Activated T-cell treated with anti-CD3 and anti-CD28 coated beads, Interleukin-2, amount 50 U/mL, for 1 hour (primary cell): Measurements from ENCODE around the gene EPHB2.

Experiments used
- DNase-seq: peaks from one replicate; pipeline ENCODE4 v3.0.0-alpha.2; 2020

Gene EPHB2

GRCh38 chr1:22782406-22782805 is 71.8 kb downstream of the EPHB2 start:
- no peak for DNase-seq

DNA sequence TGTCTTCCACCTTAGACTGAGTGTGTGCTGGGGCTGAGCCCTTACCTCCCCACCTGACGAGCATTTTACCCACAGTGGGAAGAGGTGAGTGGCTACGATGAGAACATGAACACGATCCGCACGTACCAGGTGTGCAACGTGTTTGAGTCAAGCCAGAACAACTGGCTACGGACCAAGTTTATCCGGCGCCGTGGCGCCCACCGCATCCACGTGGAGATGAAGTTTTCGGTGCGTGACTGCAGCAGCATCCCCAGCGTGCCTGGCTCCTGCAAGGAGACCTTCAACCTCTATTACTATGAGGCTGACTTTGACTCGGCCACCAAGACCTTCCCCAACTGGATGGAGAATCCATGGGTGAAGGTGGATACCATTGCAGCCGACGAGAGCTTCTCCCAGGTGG is 73.7 kb downstream of the EPHB2 start:
- DNase-seq = no peak

DNA sequence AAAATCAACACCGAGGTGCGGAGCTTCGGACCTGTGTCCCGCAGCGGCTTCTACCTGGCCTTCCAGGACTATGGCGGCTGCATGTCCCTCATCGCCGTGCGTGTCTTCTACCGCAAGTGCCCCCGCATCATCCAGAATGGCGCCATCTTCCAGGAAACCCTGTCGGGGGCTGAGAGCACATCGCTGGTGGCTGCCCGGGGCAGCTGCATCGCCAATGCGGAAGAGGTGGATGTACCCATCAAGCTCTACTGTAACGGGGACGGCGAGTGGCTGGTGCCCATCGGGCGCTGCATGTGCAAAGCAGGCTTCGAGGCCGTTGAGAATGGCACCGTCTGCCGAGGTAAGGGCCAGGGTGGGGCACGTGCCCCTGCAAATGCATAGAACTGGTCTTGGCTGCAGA is 74.1 kb downstream of the EPHB2 start:
- no peak for DNase-seq

DNA sequence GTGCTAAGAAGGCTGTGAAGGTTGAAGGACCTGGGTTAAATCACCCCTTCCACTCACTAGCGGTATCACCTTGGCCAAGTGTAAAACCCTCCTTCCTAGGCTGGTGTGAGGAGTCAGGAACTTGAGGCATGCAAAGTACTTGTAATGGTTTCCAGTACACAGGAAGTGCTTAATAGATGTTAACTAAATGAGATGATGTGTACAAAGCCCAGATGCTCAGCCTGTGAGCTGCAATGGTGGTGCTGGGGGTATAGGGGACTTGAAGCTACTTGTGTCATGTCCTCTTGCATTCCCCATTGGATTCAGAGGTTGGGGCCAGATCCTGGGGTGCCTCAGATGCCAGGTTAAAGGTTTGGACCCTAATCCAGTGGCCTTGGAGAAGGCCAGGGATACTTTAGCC is 75.5 kb downstream of the EPHB2 start:
- no peak for DNase-seq

- no peak for DNase-seq
These were observed 76.3 kb downstream of the EPHB2 start for GRCh38 chr1:22786719-22787489.

GRCh38 chr1:22787636-22788035 is 77.0 kb downstream of the EPHB2 start:
- DNase-seq = no peak

- DNase-seq = no peak
These were observed 77.6 kb downstream of the EPHB2 start for GRCh38 chr1:22788254-22788661.

GRCh38 chr1:22789356-22789994 is 78.8 kb downstream of the EPHB2 start:
- DNase-seq = no peak

DNA sequence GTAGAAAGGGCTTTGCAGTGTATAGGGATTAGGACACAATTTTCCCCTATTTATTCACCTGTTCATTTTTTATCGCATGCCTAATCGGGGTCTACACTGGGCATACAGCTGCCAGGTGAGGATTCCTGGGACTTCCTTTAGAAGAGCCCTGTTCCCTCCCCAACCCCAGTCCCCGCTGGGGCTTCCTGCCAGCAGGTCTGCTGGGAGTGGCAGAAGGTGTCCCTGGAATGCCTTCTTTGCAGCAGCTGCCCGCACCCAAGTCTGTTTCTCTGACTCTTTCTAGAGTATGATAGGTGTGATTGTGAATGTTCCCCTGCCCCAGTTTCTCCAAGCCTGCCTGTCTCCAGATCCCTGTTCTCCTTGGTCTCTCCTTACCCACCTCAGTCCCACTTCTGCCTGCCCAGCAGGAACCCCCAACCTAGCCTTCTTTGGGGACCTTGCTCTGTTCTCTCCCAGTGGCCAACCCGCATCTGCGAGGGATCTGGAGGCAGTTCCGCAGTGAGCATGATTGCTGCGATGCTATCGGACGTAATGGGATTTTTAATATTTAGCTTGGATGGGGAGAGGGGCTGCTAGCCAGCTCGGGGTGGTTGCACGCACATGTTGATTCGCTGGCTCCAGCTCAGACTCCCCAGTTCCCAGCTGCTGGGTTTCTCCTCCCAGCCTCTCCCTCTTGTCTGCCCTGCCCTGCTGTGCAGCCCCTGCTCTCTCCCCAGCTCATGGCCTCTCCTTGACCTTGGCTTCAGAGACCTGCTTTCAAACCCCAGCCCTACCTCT is 79.8 kb downstream of the EPHB2 start:
- DNase-seq = no peak

DNA sequence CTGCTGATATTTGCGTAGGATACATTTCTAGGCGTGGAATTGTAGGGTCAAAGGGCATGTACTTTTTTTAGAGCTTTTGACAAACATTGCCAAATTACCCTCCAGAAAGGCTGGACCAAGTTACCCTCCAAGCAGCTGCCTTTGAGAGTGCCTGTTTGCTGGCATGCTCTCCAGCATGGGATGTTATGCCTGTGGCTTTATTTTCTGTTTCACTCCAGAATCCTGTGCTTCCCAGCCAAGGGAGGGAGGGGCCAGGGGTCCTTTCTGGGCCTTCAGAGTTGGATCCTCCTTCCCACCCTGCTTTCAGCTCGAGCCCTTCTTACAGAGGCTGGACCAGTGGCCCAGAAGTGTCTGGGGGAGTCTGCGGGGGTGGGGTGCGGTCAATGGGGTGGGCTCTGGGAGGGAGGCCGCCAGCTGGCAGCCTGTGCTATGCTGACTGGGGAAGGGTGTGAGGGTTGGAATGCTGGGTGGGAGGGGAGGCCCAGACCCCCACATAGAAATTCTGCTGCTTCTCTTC is 81.2 kb downstream of the EPHB2 start:
- no peak for DNase-seq

DNA sequence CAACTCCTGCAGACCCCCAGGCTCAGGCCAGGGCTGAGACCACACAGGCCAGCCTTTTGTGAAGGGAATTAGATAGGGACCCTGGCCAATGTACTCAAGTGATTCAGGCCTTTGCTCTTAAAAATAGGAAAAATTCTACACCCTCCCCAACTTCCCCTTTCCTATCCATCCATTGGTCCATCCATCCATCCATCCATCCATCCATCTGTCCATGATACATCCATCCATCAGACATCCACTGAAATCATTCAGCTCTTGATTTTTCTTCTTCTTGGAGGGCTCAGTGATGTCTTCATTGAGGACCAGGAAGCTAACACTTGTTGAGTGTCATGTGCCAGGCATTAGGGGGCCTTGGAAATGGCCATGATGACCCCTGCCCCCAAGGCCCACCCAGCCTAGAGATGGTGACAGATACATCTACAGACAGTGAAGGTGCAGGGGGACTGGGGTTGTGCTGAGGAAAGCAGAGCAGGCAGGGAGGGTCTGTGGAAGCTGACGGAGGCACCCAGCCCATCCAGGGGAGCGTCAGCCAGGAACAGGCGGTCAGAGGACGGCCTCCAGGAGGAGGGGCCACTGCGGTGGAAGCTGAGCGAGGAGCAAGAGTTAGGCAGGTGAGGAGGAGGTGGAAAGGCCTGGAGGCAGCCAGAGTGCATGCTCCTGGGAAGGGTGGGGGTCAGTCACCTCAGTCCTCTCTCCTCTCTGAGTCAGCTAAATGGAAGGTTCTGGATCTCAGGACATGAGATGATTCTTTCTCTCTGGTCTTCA is 81.9 kb downstream of the EPHB2 start:
- DNase-seq = no peak

- no peak for DNase-seq
These were observed 83.0 kb downstream of the EPHB2 start for GRCh38 chr1:22793647-22794046.

DNA sequence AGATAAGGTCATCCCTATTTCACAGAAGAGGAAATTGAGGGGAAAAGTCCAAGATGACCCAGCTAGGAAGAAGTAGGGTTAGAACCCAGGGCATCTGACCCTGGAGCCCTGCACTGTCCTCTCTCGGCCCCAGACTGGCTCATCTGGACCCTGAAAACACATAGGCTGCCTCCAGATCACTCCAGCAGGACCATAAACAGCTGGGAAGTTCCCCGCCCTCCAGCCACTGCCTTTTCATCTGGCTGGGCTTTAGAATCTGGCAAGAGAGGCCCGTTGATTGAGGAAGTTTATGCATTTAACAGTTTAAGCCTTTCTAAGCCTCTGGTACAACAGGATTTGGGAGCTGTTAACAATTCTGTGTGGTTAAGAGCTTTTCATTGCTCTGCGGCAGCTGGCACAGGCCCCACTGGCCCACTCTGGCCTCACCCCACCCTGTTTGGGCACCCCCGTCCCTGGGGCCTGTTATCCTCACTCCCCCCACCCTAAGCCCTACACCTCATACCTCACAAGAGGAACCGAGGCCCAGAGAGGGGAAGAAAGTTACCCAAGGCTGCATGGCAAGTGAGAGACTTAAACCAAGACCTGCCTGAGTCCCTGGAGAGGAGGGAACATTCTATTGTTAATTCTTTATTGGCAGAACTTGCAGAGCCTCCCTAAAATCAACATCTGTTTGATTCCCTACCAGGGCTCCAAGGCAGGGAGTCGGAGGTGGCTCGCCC is 84.2 kb downstream of the EPHB2 start:
- no peak for DNase-seq

- DNase-seq = no peak
These were observed 84.7 kb downstream of the EPHB2 start for GRCh38 chr1:22795366-22795714.

DNA sequence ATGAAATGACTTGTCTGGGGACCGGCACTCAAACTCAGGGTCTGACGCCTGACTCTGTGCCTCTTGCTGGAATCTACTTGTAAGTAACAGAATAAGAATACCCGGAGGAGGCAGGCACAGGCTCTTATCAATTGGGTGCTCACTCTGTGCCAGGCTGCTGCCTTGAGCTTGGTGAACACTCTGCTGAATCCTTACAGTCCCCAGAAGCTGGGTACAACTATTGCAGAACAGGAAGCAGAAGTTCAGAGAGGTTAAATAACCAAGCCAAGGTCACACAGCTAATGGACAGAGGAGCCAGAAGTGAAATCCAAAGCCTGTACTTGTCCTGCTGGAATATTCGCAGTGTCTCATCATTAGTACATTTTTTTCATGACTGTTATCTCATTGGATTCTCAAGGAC is 86.0 kb downstream of the EPHB2 start:
- no peak for DNase-seq

DNA sequence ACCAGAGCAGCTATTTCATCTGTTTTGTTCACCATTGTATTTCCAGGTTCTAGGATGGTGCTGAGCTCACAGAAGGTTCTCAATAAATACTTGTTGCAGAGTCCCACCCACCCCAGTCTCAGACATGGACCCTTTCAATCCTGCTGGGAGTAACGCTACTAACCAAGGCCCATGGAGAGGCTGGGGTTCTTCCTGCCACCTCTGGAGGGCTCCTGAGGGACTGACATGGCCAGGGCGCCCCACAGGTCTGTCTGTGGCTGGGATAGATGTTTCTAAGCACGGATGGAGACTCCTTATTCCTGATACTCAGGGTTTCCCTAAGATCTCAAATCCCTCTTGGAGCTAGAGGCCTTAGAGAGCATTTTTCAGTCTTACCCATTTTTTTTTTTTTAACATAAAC is 87.4 kb downstream of the EPHB2 start:
- DNase-seq = no peak

- DNase-seq = no peak
These were observed 89.3 kb downstream of the EPHB2 start for GRCh38 chr1:22799971-22800370.

DNA sequence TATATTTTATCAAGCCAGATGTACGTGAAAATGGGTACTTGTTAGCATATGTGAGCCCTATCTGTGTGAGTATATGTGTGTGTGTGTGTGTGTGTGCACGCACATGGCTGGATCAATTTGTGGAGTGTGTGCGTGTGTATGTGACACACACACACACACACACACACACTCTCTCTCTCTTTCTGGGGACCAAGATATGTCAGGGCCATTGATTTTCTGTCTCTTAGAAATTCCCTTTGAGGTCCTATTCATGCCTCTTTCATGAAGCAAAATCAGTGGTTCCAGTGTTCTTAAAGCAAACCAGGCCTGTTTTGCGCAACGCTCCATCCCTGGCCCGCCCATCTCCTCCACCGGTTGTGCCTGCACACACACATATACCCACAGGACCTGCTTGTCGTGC is 90.0 kb downstream of the EPHB2 start:
- DNase-seq = no peak

GRCh38 chr1:22801347-22801746 is 90.7 kb downstream of the EPHB2 start:
- no peak for DNase-seq

- no peak for DNase-seq
These were observed 91.1 kb downstream of the EPHB2 start for GRCh38 chr1:22801761-22802160.

DNA sequence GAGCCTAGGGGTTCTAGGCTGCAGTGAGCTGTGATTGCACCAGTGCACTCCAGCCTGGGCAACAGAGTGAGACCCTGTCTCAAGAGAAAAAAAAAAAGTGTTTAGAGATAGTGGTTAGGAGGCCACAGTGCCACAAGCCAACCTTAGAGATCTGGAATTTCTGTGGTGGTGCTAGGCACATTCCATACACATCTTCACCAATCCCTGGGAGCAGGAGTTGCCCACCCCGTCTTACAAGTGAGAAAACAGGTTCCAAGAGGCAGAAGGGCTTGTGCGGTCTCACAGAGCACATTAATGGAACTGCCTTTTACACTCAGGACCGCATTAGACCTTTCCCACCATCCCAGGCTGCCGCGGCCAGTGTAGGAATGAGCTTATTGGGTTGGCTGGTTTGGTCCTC is 93.2 kb downstream of the EPHB2 start:
- no peak for DNase-seq

- DNase-seq = no peak
These were observed 93.8 kb downstream of the EPHB2 start for GRCh38 chr1:22804406-22804805.
